HG03280 (cell line): ENCODE measurements around the gene VEGFA.

ENCODE experiments used
- ATAC-seq: cut with Tn5 transposase; IDR thresholded peaks from one replicate; pipeline ENCODE4 v1.9.1; 2021; ENCODE audit warnings: mild to moderate bottlenecking, moderate library complexity; ENCODE audit not compliant: unreplicated experiment

The VEGFA gene

DNA sequence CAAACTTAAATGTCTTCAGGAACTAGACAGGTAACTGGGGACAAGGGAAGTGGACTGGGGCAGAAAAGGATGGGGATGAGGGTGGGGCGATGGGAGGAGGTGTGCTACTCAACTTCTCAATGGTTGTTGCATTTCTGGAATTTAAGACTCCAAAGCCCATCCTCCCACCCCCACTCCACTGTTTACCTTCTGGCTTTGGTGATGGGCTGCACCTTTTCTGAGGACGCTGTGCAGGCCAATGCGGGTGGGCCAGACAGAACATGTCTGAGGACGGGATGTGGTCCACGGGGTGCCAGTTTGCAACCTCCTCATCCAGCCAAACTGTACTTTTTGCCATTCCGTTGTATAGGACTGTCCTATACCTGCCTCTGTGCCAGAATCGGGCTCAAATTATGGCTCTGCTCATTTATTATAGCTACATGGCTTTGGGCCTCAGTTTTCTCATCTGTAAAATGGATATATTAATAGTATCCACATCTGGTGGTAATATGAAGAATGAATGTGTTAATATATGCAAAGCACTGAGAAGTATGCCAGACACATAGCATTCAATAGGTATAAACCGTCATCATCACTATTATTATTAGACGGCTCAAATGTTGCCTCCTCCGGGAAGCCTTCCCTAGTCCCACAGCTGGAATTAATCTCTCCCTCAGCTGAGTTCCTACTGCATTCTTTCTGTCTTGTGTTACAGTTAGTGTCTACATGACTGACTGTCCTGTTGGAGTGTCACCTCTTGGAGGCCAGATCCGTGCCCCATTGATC lies 31.0 kb upstream of the VEGFA start:
- no peak for ATAC-seq

DNA sequence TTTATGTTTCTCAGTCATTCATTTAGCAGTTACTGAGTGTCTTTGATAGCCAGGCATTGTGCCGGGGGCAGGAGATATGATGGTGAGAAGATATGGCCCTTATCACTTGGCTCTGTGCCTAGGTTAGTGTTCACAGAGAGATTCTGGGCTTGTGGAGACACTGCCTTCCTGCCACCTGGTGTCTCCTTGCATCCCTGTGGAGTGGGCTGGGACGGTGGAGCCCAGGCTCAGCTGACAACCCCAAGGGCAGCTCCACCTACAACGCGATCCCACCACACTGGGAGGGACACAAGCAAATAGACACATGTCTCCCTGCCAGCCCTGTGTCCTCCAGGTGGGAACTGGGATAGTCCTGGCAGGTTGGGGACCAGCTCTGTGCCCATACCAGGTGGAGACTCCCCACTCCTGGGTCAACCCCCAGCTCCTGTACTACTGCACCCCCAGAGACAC lies 30.3 kb upstream of the VEGFA start:
- ATAC-seq = no peak

DNA sequence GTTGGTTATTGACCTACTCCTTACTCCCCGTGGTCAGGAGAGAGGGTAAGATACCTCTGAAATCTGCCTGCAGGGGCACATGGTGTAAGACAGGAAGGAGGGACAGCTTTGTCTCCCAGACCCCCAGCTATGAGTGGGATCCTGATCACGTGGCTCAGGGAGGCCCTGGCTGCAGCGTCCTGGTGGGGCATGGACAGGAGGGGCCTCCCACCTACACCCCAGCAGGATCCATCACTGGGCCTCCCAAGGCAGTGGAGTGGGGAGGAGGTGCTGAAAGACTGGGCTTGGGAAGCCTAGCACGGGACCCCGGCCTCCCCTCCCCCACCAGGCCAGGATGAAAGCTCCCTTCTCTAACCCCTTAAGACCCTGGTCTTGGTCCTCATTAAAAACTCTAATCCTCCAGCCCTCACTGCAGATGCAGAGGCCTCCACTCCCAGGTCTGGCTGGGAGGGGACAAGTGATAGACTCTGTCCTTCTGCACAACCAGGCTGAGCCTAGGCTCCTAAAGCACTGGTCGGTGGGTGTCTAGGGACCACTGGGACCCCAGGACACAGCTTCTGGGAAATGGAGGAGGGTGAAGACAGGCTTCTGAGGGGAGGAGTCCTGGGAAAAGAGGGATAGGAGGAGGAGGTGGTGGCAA lies 29.6 kb upstream of the VEGFA start:
- no peak for ATAC-seq

DNA sequence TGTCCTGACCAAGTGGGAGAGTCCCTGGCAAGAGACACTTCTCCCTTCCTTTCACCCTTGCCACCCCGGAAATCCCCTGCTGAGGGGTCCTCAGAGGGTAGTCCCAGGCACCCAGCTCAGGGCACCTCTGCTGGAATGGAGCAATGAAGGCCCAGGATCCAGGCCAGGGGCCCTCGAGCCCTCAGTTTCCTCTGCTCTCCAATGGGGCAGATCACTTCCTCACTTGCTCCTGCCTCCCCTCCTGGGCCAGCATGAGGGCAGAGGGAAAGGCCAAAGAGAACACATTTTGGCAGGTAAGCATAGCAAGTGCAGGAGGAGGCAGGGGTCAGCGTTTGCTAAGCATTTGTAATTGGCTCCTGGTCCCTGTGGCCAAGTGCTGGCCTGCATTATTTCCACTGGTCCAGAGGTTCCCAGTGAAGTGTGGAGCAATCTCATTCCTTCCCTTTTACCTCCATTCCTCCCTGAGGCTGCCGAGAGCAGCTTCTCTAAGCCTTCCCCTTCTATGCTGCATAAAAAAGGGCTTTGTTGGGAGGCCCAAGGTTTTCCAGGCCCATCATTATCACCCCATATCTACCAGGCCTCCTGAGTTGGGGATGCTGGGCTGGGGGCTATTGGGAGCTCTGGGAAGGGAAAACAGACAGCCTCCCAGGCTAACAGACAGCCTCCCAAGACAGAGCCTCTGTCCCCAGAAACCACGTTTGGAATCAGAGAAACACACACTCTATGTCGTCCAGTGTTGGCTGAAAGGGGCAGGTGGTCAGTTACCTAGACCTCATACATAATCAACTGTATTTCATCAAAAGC lies 28.8 kb upstream of the VEGFA start:
- no peak for ATAC-seq

DNA sequence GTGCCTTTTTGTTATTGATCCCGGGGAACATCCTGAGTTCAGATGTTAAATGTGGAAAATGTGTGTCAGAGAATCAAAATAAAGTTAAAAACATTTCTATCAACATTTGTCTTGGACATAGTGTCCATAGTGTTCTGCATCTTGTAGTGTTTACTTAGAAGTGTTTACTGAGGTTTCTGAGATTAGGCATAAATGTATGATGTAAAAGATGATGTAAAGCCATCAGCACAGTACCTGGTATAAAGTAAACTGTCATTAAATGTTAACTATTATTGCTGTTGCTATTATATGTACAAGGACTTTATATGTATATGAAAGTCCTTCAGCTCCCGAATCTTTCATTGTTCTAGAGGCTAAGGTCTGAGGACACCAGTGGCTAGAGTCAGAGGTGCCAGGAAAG lies 28.2 kb upstream of the VEGFA start:
- ATAC-seq = no peak

DNA sequence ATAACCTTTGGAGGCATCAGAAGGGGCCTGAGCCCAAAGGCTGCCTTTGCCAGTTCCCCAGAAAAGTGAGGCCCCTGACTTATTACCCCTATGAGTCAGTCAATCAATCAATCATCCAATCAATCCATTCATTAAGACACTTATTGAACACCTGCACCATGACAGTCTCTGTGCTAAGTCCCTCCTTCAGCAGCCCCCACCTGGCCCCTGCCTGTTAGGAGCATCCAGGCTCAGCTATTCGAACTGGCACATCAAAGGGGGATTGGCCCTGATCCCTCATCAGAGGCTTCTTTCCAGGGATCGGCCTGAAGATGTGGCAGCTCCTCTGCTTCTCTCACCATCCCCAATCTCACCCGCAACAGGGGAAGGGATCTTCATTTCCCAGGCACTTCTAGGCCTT lies 27.7 kb upstream of the VEGFA start:
- ATAC-seq = no peak

DNA sequence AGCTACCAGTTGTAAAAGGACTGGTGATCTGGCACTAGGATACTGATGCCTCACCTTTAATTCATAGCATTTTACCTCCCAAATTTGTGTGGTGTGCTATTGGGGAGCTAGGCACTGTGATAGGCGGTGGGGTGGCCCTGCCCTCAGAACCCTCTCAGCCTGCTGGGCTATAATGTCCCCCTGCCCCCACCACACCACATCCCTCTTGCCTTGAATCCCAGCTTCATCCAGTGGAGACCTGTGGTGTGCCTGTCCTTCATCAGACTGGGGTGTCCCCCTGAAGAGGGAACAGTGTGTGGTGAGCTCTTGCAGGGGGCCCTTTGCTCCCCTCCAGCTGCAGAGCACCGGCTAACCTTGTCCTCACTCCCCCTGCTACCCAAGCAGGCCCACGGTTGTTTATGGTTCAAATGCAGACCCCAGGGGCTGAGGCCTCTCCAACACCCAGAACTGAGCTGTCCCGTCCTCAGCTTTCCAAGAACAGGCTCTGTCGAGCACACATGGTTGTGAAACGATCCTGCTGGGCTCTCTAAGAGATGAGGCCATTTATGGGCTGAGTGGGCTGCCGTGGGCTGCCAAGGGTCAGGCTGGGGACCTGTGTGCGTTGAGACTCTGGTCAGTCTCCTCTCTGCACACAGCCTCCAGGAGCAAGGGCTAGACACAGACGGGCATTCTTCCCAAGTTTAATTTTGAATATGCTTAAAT lies 26.9 kb upstream of the VEGFA start:
- ATAC-seq = no peak

DNA sequence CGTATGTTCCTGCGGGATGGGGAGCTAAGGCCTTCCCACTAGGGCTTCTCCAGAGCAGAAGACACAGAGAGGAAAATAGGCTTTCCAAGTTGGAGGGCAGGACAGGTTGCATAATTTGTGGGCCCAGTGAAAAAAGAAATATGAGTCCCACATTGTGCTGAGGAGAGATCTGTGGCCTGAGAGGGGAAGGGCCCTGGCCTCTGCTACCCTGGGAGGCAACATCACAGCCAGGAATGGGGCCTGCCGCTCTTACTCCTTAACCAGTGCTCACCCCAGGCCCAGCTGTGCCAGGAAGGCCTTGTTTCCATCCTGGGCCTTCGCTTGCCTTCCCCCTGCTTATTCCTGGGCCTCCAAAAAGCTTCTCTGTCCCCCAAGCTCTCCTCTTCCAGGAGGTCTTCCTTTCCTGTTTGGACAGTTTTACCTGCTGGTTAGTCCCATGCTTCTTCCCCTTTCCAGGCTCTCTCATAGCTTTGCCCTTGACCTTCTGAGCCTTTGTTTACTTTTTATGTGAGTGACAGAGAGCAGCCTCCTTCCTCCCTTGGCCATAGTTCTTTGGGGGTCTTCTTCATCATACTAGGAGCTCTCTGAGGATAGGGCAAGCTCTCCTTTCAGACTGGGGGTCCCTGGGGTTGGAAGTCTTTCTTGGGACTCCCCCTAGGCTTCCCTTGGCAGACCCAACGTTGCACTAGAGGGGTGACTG lies 26.2 kb upstream of the VEGFA start:
- ATAC-seq = no peak

DNA sequence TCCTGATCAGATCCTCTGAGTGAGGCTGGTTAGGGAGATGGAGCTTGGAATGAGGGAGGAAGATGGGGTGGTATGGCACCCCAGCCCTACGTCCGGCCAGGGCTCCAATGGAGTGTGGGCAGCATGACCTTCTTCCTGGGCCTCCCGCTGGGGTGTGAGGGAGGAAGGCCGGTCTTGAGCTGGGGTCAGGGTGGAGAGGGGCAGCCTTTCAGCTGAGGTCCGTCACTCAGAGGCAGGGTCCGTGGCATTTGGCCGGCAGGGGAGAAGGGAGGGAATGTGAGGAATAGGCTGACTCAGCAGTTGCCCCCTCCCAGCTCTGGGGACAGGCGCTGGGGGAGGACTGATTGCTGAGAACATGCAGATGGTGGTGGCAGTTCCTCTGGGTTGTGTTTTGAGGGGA lies 25.5 kb upstream of the VEGFA start:
- ATAC-seq = no peak

DNA sequence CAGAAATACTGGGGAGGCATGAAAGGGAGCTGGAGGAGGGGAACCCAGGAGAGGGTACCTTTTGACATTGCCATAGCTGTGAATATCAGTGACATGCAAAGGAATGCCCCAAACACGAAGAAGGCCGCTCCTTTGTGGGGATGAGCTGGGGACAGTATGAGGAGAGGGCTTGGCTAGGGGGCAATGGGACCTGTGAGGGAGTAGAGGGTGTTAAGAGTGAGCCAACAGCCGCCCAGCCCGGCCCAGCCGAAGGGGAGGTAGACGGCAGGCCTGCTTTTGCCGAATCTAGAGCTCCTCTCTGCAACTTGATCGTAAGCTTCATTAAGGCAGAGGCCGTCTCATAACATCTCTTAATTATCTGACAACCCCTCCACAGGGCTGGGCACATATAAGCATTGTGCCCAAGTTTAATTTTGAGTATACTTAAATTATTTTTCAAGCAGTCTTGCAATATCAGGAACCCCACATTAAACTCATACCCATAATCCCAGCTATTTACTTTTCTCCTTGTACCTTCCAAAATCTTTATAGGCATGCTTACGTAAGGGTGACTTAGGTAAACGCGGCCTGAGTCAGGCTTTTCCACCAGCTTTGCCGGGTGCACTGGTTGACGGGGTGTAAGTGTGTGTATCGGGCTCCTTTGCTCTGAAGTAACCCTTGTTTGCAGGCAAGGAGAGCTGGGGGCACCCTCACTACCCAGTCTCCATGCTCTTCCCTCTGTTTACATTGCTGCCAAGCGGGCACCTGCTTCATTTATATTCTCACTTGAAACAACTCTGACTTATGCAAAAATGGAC lies 24.9 kb upstream of the VEGFA start:
- ATAC-seq = no peak

DNA sequence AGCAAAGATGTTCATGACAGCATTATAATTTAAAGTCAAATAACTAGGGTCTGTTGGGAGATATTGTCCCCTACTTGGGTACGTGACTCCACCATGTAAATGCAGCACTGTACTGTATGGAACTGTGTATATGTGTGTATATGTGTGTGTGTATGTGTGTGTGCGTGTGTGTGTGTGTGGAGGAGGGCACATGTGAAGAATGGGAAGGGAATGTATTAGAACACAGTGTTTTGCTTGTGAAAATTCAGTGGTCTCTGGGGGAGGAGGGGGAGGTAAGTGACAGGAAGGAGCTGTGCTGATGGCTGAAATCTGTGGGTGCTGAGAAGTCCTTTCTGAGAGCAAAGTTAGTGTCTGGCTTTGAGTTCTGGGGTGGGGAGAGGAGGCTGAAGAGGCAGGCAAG lies 23.9 kb upstream of the VEGFA start:
- no peak for ATAC-seq

DNA sequence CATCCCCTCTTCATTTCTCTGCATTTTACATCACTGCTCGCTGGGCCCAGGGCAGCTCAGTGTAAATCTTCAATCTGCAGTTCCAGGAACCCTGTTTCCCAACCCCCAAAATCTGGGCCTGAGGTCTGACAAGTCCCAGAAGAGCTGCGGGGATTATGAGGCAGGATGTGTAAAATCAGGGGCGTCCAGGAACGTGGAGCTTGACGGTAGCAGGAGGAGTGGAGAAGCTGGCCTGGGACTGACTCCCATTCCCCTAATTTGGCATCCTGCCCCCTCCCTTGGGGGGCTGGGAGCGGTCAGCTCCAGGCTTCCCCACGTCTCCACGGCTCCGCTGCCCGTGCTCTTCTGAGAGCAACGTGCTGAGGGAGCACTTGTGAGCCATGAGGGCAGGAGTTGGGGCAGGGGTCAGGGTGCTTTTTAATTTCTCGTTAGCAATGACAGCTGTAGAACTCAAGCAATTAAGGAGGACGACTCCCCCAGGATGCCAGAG lies 23.4 kb upstream of the VEGFA start:
- no peak for ATAC-seq

DNA sequence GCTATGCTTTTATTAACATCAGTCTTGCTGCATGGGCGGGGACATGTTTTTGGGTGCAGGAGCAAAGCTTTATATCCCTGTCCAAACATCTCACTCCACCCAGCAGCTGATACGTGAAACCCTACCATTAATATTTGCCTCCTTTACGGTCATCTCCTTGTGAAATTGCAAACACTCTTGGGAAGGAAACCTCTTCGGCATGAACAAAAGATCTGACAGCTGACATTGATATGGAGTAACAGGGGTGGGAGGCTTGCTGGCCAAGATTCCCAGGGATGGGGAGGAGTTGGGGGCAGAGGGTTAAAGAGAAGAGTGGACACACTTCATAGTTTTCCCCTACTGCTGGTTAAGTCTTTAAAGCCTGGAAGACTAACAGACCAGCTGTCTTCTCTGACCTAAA lies 22.2 kb upstream of the VEGFA start:
- ATAC-seq = no peak

DNA sequence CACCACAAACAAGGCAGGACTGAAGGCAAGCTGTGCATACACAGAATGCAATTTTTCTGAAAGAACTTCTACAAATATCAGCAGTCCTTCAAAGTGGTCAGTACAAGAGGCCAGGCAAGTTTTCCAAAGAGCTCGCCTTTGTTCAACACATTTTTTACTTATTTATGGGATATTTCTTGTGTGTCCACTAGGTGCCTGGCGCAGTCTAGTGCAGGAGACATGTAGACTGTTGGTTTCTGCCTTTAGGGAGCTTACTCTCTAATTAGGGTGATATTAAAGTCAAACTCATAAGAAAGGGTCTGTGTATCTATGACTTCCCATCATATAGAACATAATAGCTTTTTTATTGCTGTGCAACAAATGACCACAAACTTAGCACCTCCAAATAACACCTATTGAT lies 21.2 kb upstream of the VEGFA start:
- no peak for ATAC-seq

DNA sequence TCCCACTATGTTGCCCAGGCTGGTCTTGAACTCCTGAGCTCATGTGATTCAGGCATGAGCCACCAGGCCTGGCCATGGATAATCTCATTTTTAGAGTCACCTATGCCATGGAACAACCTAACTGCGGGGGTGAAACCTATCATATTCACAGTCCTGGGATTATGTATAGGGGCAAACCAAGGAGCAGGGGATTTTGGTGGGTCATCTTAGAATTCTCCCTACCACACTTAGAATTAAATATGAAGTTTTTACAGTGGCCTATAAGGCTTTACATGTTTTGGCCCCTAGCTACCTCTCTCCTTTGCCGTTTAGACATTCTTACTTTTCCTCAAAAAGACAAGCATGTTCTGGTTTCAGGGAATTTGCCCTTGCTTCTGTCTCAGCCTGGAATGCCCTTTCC lies 20.6 kb upstream of the VEGFA start:
- ATAC-seq = no peak

DNA sequence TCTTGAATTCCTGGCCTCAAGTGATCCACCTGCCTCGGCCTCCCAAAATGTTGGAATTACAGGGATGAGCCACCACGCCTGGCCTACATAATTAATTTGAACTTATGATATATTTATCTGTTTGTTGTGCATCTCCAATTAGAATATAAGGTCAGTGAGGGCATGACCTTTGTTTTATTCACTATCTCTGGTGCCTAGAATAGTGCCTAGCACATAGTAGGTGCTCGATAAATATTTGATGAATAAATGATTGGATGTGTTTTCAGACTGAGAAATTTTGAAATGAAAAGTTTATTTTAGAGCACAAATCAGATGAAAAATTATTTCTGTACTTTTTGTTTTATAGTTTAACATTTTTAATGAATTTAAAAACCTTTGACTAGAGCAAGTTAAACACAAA lies 19.4 kb upstream of the VEGFA start:
- ATAC-seq = no peak

DNA sequence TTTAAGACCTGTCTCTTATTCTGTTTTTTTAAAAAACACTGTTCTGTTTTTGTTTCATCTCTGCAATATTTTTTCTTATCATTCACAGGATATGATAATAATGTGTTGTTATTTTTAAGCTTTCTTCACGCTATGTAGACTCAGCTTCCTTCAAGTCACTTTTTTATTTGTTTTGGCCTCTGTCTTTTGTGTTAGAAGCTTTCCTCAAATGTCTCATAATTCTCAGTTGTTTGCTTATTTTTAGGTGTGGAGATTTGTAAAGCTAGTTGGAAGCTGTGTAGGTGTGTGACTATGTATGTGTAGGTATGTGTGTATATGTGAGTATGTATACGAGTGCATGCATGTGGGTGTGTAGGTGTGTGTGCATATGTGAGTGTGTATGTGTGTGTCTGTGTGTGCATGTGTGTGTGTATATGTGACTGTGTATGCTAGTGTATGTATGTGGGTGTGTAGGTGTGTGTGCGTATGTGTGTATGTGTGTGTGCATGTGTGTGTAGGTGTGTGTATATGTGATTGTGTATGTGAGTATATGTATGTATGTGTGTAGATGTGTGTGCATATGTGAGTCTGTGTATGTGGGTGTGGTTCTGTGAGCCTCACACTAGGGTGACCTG lies 16.3 kb upstream of the VEGFA start:
- ATAC-seq = no peak

DNA sequence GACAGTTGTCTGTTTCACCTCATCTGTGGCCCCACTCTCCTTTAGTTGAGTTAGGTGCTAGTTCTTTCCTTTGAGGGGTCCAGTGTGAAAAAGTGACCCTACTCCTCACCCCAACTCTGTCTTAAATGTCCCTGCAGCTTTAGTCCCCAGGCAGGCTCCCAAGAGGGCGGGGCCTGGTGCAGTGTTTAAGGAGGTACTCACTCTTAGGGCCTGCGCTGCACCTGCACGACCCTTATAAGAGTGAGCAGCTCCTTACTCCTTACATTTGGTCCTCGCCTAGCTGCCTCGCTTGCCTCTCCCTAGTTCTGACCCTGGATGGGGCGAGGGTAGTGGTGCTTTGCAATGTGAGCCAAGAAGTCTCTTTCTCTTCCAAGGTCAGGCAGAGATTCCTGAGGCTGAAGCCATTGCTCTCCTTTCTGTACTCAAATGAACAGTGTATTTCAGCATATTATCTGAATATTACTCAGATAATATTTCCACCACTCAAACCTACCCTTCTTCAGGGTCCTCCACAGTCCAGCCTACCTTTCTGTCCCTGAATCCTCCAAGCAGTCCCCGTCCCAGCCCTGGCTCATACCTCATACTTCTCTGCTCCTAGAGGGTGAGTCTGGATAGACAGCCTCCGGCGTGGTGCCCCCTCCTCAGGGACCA lies 11.9 kb upstream of the VEGFA start:
- ATAC-seq = no peak

DNA sequence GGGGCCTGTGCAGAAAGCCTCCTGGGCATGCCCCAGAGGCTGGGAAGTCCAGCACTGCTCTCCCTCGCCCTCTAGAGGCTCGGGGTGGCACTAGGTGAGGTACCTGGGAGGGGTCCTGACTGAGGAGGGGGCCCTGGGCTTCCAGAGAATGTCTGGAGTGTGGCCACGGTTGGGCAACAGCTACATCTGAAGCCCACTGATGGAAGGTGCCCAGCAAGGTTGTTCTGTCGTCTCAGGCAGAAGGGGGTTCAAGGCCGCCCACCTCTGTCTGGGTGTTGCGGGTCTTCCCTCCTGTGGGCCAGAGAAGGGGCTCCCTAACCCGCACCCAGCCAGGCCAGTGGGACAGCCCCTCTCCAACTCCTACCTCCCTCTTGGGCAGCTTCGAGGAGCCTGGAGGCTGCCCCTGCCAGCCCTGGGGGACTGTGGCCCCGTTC lies 11.4 kb upstream of the VEGFA start:
- ATAC-seq = no peak
